SU-DHL-6 (cell line): Measurements from ENCODE around the gene DHRS13.

ENCODE experiments used
- CTCF ChIP-seq: fragments of 200-600 bp; sonication (generic); IDR thresholded peaks from one replicate; pipeline ENCODE4 v1.5.1; 2017; ENCODE audit warnings: antibody characterized with exemption, mild to moderate bottlenecking, low read length, moderate library complexity; ENCODE audit not compliant: insufficient read depth, poor library complexity, severe bottlenecking
- EZH2phosphoT487 ChIP-seq: fragments of 200-600 bp; sonication (generic), shearing (Covaris generic); conservative IDR thresholded peaks from 2 replicates; pipeline ENCODE4 v1.6.1; 2018; ENCODE audit warnings: mild to moderate bottlenecking, antibody characterized with exemption, low read length, moderate library complexity, mixed read lengths

GRCh38 chr17:28864991-28865849, 37.7 kb downstream of the DHRS13 start:
- TF ChIP-seq CTCF, result no peak
- no peak for TF ChIP-seq EZH2phosphoT487
